GM18867 (cell line): ENCODE measurements around the gene NACC1.

Experiments
- ATAC-seq: cut with Tn5 transposase; IDR thresholded peaks from one replicate; pipeline ENCODE4 v1.9.1; 2021; ENCODE audit warnings: mild to moderate bottlenecking, moderate library complexity; ENCODE audit not compliant: unreplicated experiment

NACC1 gene

GRCh38 chr19:13087795-13088537 is 30.1 kb upstream of the NACC1 start:
- ATAC-seq: no peak

- ATAC-seq: no peak
These were observed 28.8 kb upstream of the NACC1 start for GRCh38 chr19:13089139-13089856.

- ATAC-seq: no peak
These were observed 28.1 kb upstream of the NACC1 start for GRCh38 chr19:13089857-13090507.

- no peak for ATAC-seq
These were observed 27.4 kb upstream of the NACC1 start for GRCh38 chr19:13090511-13091231.

GRCh38 chr19:13091400-13092157 is 26.5 kb upstream of the NACC1 start:
- no peak for ATAC-seq

GRCh38 chr19:13092158-13092543 is 25.9 kb upstream of the NACC1 start:
- no peak for ATAC-seq

GRCh38 chr19:13092606-13093235 is 25.3 kb upstream of the NACC1 start:
- ATAC-seq: no peak

GRCh38 chr19:13093407-13094105 is 24.5 kb upstream of the NACC1 start:
- peak; percentile 60 for ATAC-seq

GRCh38 chr19:13094106-13094504 is 24.0 kb upstream of the NACC1 start:
- no peak for ATAC-seq

- ATAC-seq: no peak
These were observed 23.2 kb upstream of the NACC1 start for GRCh38 chr19:13094771-13095392.

- ATAC-seq: no peak
These were observed 22.7 kb upstream of the NACC1 start for GRCh38 chr19:13095393-13095784.

- ATAC-seq: no peak
These were observed 21.8 kb upstream of the NACC1 start for GRCh38 chr19:13095934-13096927.

GRCh38 chr19:13097033-13097462 is 21.0 kb upstream of the NACC1 start:
- ATAC-seq: no peak

- no peak for ATAC-seq
These were observed 20.4 kb upstream of the NACC1 start for GRCh38 chr19:13097463-13098258.

- no peak for ATAC-seq
These were observed 19.6 kb upstream of the NACC1 start for GRCh38 chr19:13098277-13099072.
